Activated T-cell treated with anti-CD3 and anti-CD28 coated beads, Interleukin-2, amount 50 U/mL, for 48 hours (primary cell): ENCODE results near the gene DLL4.
"Not testable (repeated sequence)": the region's sequence is repeated elsewhere in the genome, so short reads cannot be mapped to it uniquely, and the experiment has no call there.

Source experiments
- DNase-seq, 2 experiments: peaks; one replicate each; pipeline ENCODE4 v3.0.0-alpha.2; 2020

DLL4 gene

GRCh38 chr15:40960925-40961324 is 31.8 kb downstream of the DLL4 start:
- DNase-seq: no peak

GRCh38 chr15:40961740-40962139 is 32.6 kb downstream of the DLL4 start:
- DNase-seq: not testable (repeated sequence)

- DNase-seq: not testable (repeated sequence)
These were observed 33.2 kb downstream of the DLL4 start for GRCh38 chr15:40962317-40962716.

GRCh38 chr15:40963201-40963600 is 34.1 kb downstream of the DLL4 start:
- DNase-seq: no peak

- DNase-seq: no peak
These were observed 34.9 kb downstream of the DLL4 start for GRCh38 chr15:40964006-40964405.

GRCh38 chr15:40964634-40965033 is 35.5 kb downstream of the DLL4 start:
- DNase-seq: no peak

GRCh38 chr15:40968290-40969085 is 39.3 kb downstream of the DLL4 start:
- DNase-seq: no peak

- DNase-seq: no peak
These were observed 40.2 kb downstream of the DLL4 start for GRCh38 chr15:40969363-40969762.

GRCh38 chr15:40974879-40975278 is 45.7 kb downstream of the DLL4 start:
- no peak for DNase-seq

- DNase-seq: no peak
These were observed 47.7 kb downstream of the DLL4 start for GRCh38 chr15:40976819-40977218.

GRCh38 chr15:40978141-40978540 is 49.0 kb downstream of the DLL4 start:
- no peak for DNase-seq

GRCh38 chr15:40978562-40978961 is 49.4 kb downstream of the DLL4 start:
- no peak for DNase-seq

GRCh38 chr15:40981186-40981585 is 52.0 kb downstream of the DLL4 start:
- DNase-seq: no peak

GRCh38 chr15:40982855-40983254 is 53.7 kb downstream of the DLL4 start:
- no peak for DNase-seq

- DNase-seq: no peak
These were observed 55.3 kb downstream of the DLL4 start for GRCh38 chr15:40984406-40984805.

GRCh38 chr15:40984964-40985363 is 55.8 kb downstream of the DLL4 start:
- DNase-seq: no peak

GRCh38 chr15:40985541-40986330 is 56.6 kb downstream of the DLL4 start:
- DNase-seq: no peak

- no peak for DNase-seq
These were observed 57.7 kb downstream of the DLL4 start for GRCh38 chr15:40986820-40987219.

- DNase-seq: no peak
These were observed 59.0 kb downstream of the DLL4 start for GRCh38 chr15:40988156-40988555.
